HEK293T (cell line): Measurements from ENCODE around the gene CBL.

Experiments
- BHLHE40 ChIP-seq: fragments of 450-650 bp; IDR thresholded peaks from 2 replicates; pipeline ENCODE4 v1.6.1; 2016; ENCODE audit warnings: mild to moderate bottlenecking, moderate library complexity, borderline replicate concordance
- FOXA1 ChIP-seq: fragments of 450-650 bp; IDR thresholded peaks from 2 replicates; pipeline ENCODE4 v1.6.1; 2016; ENCODE audit warnings: mild to moderate bottlenecking
- FOXK2 ChIP-seq: fragments of 450-650 bp; IDR thresholded peaks from 2 replicates; pipeline ENCODE4 v1.6.1; 2016; ENCODE audit warnings: mild to moderate bottlenecking
- FOXM1 ChIP-seq: fragments of 450-650 bp; IDR thresholded peaks from 2 replicates; pipeline ENCODE4 v1.6.1; 2017; ENCODE audit warnings: mild to moderate bottlenecking, borderline replicate concordance
- HDGF ChIP-seq: fragments of 450-650 bp; IDR thresholded peaks from 2 replicates; pipeline ENCODE4 v1.6.1; 2017; ENCODE audit warnings: antibody characterized with exemption, borderline replicate concordance
- L3MBTL2 ChIP-seq: fragments of 450-650 bp; conservative IDR thresholded peaks from 2 replicates; pipeline ENCODE4 v1.6.1; 2016; ENCODE audit warnings: mild to moderate bottlenecking
- LEF1 ChIP-seq: fragments of 450-650 bp; IDR thresholded peaks from 2 replicates; pipeline ENCODE4 v1.6.1; 2017; ENCODE audit warnings: mild to moderate bottlenecking, borderline replicate concordance
- NFRKB ChIP-seq: fragments of 450-650 bp; IDR thresholded peaks from 2 replicates; pipeline ENCODE4 v1.6.1; 2016; ENCODE audit warnings: mild to moderate bottlenecking, moderate library complexity
- SP1 ChIP-seq: fragments of 450-650 bp; IDR thresholded peaks from 2 replicates; pipeline ENCODE4 v1.6.1; 2017
- SUZ12 ChIP-seq: fragments of 450-650 bp; IDR thresholded peaks from 2 replicates; pipeline ENCODE4 v1.6.1; 2016; ENCODE audit warnings: mild to moderate bottlenecking
- TARDBP ChIP-seq: fragments of 450-650 bp; IDR thresholded peaks from 2 replicates; pipeline ENCODE4 v1.6.1; 2016
- ZNF384 ChIP-seq: fragments of 450-650 bp; IDR thresholded peaks from 2 replicates; pipeline ENCODE4 v1.6.1; 2016
- TF ChIP-seq, protein P1 (sequence below): fragments of 450-650 bp; IDR thresholded peaks from 2 replicates; pipeline ENCODE4 v1.6.1; 2016

GRCh38 chr11:119322360-119322739 lies 116.2 kb downstream of the CBL start:
- TF ChIP-seq, protein P1, sequence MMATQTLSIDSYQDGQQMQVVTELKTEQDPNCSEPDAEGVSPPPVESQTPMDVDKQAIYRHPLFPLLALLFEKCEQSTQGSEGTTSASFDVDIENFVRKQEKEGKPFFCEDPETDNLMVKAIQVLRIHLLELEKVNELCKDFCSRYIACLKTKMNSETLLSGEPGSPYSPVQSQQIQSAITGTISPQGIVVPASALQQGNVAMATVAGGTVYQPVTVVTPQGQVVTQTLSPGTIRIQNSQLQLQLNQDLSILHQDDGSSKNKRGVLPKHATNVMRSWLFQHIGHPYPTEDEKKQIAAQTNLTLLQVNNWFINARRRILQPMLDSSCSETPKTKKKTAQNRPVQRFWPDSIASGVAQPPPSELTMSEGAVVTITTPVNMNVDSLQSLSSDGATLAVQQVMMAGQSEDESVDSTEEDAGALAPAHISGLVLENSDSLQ = no peak
- no peak for TF ChIP-seq LEF1
- TF ChIP-seq SUZ12 = no peak
- TF ChIP-seq BHLHE40 = no peak
- no peak for TF ChIP-seq SP1
- no peak for TF ChIP-seq HDGF
- no peak for TF ChIP-seq L3MBTL2
- no peak for TF ChIP-seq FOXK2
- no peak for TF ChIP-seq FOXM1
- TF ChIP-seq FOXA1 = no peak
- TF ChIP-seq ZNF384 = no peak
- TF ChIP-seq TARDBP = no peak
- no peak for TF ChIP-seq NFRKB
